SH-SY5Y (cell line): ENCODE data around the gene PIAS1.

ENCODE experiments used
- GATA2 ChIP-seq: IDR thresholded peaks from 2 replicates; pipeline ENCODE4 v1.6.1; 2011; ENCODE audit warnings: mild to moderate bottlenecking, low read depth, low read length
- GATA3 ChIP-seq: IDR thresholded peaks from 2 replicates; pipeline ENCODE4 v1.6.1; 2011; ENCODE audit warnings: low read depth, mild to moderate bottlenecking, low read length, moderate library complexity

- TF ChIP-seq GATA2: no peak
- no peak for TF ChIP-seq GATA3
Measured at GRCh38 chr15:68200016-68200861, 146.1 kb downstream of the PIAS1 start.
